Measurements from ENCODE around the gene STRN3.

GRCh38 chr14:30998100-30998706 is 28.0 kb downstream of the STRN3 start:
- TF ChIP-seq CTCF (IDR thresholded peaks at IDR 0.05; ENCODE audit: low read depth, low read length, poor library complexity, severe bottlenecking) (no peak), EZH2phosphoT487 (IDR thresholded peaks at IDR 0.05; ENCODE audit: borderline replicate concordance, low read length) (no peak)
